NCI-H1436 treated with DMSO at 0.1 percent for 48 hours (cell line): ENCODE measurements around the gene ITGA7.
"Not testable (repeated sequence)": the region's sequence is repeated elsewhere in the genome, so short reads cannot be mapped to it uniquely, and the experiment has no call there.

ENCODE experiments used
- DNase-seq: peaks from one replicate; lab custom pipeline; 2025; lab: John Stamatoyannopoulos, UW

The ITGA7 gene

DNA sequence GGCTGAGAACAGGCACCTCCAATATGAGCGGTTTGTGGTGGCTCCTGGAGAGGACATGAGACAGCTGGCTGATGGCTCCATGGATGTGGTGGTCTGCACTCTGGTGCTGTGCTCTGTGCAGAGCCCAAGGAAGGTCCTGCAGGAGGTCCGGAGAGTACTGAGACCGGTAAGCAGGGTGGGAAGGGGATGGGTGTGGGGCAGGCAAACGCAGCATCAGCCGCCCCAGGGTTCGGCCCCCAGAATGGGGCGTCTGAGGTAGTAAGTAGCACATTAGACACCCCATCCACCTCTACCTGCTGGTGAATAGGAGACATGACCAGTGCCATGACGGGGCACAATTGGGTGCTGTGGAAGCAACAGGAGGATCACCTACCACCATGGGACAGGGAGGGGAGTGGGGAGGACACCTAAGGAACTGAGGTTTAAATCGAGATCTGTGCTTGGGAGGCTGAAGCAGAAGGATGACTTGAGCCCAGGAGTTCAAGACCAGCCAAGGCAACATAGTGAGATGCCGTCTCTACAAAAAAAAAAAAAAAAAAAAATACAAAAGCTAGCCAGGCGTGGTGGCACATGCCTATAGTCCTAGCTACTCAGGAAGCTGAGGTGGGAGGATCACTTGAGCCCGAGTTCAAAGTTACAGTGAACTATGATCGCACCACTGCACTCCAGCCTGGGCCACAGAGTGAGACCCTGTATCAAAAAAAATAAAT is 25.5 kb downstream of the ITGA7 start:
- no peak for DNase-seq

DNA sequence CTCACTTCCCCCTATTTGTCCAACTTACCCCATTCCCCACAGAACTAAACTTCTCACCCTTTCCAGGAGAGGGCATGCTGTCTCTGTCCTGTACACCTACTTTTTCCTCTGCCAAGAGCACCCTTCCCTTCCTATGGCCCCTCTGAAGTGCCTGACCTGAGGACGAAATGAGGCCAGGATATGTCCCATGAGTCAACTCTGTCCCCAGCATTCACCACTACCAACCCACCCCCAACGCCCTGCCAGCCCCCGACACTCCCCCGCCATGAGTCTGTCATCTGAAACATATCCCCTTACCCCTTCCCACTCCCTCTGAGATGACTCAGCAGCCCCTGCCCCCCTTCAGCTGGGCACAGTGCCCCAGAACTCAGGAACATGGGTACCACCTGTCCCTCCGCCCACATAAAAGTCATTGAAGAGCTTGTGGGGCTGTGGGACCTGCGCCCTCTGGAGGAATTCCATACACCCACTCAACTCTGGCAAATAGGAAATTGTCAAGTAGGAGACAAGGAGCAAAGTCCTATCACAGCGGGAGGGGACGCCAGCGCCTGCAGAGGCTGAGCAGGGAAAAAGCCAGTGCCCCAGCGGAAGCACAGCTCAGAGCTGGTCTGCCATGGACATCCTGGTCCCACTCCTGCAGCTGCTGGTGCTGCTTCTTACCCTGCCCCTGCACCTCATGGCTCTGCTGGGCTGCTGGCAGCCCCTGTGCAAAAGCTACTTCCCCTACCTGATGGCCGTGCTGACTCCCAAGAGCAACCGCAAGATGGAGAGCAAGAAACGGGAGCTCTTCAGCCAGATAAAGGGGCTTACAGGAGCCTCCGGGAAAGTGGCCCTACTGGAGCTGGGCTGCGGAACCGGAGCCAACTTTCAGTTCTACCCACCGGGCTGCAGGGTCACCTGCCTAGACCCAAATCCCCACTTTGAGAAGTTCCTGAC is 26.3 kb downstream of the ITGA7 start:
- no peak for DNase-seq

DNA sequence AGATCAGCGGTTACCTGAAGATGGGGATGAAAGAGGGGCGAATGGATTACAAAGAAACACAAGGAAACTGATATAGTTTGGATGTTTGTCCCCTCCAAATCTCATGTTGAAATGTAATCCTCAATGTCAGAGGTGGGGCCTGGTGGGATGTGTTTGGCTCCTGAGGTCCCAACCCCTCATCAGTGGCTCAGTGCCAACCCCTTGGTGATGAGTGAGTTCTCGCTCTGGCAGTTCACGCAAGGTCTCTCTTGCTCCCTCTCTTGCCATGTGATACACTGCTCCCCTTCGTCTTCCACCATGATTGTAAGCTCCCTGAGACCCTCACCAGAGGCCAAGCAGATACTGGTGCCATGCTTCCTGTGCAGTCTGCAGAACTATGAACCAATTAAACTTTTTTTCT is 28.0 kb downstream of the ITGA7 start:
- DNase-seq, result no peak

DNA sequence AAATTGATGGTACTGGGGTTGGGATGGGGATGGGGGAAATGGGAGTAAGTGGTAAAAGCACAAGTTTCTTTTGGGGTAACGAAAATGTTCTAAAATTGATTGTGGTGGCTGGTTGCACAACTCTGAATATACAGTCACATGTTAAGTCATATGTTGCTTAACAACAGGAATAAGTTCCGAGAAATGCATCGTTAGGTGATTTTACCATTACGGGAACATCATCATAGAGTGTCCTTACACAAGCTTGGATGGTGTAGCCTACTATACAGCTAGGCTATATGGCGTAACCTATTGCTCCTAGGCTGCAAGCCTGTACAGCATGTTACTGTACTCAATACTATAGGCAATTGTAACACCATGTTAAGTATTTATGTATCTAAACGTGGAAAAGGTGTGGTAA is 31.0 kb downstream of the ITGA7 start:
- DNase-seq, result no peak

DNA sequence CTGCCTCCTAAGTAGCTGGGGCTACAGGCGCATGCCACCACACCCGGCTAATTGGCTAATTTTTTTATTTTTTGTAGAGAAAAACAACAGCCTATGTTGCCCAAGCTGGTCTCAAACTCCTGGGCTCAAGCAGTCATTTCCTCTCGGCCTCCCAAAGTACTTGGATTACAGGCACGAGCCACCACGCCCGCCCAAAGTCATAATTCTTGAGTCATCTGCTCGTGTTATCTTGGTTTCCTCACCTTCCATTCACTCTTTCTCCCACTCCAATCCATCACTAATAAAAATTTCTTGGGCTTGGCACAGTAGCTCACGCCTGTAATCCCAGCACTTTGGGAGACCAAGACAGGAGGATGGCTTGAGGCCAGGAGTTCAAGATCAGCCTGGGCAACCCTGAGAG is 32.0 kb downstream of the ITGA7 start:
- DNase-seq, result no peak

DNA sequence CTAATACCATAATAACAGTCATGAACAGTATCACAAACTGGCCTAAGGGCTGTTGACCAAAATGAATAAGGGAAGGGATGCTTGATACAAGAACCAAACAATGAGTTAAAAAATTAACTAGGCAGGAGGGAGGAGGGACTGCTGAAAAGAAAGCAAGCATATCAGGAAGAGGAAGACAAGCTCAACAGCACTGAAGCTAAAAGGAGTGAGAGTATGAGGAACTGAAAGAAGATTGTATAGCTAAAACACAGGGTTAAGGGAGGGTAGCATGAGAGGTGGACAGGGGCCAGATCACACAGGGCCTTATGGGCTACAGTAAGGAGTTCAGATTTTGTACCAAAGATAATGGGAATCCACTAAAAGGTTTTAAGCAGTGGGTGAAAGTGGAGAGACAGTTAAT is 34.1 kb downstream of the ITGA7 start:
- no peak for DNase-seq

DNA sequence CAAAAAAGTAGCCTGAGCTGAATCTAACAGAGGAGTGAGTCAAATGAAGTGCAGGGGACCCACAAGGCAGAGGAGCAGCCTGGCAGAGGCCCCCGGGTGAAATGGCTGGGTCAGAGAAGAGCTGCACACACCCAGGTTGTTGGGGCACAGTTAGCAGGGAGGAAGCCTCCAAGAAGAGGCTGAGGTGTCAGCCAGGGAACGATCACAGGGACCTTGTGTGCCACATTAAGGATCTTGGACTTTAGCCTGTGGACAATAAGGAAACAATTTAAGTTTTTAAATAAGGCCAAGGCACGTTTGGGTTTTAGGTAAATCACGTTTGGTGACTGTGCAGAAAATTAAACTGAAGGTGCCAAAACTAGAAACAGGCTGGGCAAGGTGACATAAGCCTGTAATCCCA is 36.0 kb downstream of the ITGA7 start:
- DNase-seq, result no peak

DNA sequence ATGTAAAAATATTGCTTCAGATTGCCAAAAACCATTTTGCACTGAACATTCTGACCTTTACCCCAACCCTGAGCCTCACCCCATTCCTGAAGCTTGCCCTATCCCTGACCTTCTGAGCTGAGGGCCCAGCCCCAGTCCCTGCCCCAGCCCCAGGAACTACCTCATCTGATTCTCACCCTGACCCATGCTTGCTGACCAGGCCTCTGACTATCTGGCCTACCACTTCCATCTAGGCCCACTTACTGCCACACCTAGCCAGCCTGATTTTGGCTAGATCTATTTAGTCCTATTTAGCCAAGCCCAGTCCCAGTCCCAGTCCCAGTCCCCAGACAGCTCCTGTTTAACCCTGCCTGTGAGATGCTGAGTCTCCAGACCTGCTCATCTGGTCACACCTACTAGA is 37.4 kb downstream of the ITGA7 start:
- DNase-seq, result no peak

DNA sequence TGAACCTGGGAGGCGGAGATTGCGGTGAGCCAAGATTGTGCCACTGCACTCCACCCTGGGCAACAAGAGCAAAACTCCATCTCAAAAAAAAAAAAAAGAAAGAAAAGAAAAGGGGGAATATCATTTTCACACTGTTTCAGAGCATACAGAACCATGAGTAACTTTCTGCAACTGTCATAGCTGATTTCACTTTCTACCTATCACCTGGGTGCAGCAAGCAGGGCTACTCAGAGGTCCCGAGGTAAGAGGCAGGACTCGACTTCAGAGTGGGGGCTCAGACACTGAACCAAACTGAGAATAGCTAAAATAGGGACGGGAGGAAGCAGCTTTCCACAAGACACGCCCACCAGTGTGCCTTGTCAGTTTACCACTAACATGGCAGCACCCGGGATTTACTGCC is 41.2 kb downstream of the ITGA7 start:
- no peak for DNase-seq

DNA sequence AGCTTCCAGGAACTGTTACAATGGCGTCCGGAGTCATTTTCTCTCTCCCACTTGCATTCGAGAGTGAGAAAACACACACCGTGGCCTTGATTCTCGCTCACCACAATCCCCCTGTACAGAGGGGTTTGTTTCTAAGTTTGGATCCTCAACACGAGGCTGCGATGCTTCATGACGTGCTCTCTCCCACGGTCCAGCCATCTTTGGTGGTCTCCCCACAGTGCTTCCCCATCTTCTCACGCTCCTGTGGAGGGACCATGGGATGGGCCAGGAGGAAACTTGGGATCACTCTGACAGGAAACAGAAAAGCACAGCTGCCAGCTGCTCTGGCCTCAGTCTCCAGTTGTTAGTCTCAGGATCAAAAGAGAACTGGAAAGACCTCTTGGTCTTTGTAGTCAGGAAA is 42.9 kb downstream of the ITGA7 start:
- no peak for DNase-seq

DNA sequence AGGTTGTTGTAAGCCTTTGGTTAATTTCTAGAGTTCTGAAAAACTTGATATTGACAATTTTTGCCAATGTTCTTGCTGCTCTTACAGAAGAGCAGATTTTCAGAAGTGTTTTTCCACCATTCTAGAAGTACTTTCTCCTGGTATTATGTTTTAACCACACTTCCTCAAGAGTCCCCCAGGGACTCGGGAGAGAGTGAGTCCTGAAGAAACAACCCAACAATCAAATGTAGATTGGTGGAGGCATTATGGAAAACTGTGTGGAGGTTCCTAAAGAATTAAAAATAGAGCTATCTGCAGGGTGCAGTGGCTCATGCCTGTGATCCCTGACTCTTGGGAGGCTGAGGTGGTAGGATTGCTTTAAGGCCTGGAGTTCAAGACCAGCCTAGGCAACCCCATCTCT is 44.3 kb downstream of the ITGA7 start:
- DNase-seq, result no peak

DNA sequence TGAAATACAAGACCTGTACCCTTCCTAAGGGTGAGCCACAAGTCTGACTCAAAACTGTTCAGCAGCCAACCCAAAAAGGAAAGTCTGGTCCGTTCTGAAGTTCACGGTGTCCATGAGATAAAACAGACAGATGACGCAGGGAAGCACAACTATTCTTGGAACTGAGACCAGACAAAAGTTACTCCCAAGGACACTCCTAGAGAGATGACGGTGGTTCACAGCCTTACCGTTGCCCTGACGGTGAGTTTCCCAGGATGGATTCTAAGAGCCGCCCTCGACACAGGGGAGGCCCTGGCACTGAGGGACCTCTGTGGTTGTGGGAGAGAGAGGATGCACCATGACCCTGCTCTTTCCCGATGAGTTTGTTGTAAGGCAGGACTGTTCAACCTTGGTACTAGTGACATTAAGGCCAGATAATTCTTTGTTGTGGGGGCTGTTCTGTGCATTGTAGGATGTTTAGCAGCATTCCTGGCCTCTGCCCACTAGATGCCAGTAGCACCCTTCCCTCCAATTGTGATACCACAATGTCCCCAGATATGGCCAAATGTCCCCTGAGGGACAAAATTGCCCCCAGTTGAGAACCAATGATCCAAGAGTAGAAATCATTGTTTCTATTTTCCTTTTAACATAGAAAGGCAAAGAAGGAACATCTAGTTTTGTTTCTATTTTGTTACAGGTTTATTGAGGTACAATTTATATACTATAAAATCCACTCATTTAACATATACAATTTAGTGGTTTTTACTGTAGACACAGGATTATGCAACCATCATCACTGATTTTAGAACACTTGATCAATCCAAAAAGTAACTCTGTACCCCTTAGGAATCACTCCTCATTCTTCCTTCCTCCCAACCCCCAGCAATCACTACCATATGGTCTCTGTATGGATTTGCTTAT is 48.0 kb downstream of the ITGA7 start:
- no peak for DNase-seq

DNA sequence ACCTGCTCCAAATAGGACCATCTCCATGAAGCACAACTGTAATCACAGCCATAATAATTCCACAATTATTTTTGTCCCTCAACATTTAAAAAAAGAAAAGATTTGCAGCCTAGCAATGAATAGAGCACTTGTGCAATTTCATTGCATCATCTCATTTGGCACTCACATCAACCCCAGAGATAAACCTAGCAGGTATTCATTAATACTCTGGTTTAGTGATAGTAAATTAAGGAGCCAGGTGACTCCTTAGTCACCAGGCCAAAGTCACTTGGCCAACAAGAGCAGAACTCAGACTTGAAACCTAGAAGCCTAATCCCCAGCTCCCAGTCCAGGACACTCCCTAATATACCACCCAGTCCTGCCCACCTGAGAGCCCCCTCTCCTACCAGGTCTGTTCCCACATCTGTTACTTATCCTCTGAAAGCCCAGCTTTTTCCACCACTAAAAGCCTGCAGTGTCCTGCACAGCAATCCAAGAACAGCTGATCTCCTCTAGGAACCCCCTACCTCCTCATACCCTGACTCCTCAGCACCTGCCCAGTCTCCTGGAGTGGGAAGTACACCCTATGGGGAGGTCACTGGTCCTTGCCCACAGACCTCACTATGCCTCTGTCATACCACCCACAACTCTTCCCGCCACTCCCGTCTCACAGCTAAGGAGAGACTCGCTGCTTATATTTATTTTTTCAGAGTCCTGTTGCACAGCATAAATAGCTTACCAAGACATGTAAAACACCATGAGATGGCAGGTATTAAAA is 48.9 kb downstream of the ITGA7 start:
- DNase-seq, result no peak

DNA sequence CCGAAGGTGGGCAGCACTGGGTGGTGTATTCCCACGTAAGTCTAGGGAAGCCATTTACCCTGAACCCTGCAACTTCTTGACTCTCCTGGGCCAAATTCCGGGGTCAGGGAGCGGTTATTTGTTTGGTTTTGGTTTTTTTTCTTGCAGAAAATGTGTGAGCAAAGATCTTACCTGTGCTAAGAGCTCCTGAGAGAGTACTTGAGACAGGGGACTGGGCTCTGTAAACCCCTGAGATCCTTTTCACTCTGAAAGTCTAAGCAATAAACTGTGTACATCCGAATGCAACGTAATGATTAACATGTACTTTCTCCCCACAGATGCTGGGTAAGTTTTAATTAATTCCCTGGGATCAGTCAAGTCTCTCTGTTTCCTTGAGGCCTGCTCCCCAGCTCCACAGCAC is 49.5 kb downstream of the ITGA7 start:
- no peak for DNase-seq

DNA sequence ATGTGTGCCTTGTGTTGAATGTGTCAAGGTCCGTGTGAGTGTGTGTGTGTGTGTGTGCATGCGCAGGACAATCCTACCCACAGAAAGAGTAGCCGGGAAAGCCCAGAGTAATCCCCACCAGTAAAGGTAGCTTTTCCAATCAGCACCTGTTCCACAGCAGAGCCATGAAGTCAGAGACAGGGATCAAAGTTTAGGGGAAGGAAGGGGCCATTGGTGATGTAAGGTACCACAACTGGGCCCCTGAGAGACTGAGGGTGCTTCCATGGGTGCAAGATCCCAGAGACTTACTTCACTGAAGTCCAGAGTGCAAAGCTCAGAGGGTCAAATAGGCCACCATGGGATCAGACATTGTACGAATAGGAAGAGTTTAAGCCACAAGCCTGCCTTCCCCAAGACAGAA is 50.5 kb downstream of the ITGA7 start:
- DNase-seq, result no peak

DNA sequence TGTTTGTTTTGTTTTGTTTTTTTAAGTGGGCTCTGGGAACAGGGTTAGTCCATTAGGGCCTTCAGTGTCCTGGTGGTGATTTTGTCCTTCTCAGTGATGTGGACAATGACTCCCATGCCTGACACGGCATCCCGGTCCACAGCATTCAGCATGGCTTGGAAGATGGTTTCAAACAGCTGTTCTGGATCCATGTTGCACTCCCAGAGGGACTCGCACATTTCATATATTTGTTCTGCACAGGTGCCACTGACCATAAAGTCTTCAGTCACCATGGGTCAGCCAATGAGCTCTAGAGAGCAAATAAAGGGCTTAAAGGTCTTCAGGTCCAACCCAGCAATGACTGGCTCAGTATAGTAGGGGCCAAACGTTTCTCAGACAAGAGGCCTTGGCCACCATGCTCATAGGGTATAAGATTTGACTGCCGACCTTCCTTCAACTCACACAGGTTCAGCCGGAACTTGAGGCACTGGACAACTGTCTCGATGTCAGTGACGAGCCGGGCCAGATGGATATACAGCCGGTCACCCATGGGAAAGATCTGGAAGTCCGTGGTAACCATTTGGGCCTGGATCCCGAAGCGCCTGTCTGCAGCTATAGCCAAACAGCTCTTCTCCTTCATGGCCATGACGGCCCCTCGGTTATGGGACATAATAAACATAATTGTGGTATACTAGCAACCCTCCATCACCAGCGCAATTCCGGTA is 53.0 kb downstream of the ITGA7 start:
- no peak for DNase-seq

DNA sequence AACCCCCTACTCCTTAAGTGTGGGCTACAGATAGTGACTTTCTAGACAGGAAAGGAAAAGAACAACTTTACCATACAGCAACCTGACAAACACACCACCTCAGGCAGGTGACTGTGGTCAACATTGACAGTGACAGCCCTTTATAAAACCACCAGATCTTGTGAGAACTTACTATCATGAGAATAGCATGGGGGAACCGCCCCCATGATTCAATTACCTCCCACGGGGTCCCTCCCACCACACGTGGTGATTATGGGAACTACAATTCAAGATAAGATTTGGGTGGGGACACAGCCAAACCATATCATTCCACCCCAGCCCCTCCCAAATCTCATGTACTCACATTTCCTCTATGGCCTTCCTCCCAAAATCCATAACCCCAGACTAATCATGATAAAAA is 54.7 kb downstream of the ITGA7 start:
- no peak for DNase-seq

DNA sequence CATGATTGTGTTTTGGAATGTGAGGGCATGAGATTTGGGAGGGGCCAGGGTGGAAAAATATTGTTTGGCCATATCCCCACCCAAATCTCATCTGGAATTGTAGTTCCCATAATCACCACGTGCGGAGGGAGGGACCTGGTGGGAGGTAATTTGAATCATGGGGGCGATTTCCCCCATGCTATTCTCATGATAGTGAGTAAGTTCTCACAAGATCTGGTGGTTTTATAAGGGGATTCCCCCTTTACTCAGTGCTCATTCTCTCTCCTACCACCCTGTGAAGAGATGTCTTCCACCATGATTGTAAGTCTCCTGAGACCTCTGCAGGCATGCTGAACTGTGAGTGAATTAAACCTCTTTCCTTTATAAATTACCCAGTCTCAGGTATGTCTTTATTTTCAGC is 55.4 kb downstream of the ITGA7 start:
- DNase-seq, result no peak

DNA sequence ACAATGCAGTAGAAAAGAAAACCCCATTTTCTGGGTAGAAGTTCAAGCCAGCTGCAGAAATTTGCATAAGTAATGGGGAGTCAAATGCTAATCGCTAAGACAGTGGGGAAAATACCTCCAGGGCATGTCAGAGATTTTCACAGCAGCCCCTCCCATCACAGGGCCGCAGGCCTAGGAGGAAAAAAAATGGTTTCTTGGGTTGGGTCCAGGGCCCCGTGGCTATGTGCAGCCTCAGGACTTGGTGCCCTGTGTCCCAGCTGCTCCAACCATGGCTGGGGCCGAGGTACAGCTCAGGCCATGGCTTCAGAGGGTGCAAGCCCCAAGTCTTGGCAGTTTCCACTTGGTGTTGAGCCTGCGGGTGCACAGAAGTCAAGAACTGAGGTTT is 56.4 kb downstream of the ITGA7 start:
- no peak for DNase-seq

DNA sequence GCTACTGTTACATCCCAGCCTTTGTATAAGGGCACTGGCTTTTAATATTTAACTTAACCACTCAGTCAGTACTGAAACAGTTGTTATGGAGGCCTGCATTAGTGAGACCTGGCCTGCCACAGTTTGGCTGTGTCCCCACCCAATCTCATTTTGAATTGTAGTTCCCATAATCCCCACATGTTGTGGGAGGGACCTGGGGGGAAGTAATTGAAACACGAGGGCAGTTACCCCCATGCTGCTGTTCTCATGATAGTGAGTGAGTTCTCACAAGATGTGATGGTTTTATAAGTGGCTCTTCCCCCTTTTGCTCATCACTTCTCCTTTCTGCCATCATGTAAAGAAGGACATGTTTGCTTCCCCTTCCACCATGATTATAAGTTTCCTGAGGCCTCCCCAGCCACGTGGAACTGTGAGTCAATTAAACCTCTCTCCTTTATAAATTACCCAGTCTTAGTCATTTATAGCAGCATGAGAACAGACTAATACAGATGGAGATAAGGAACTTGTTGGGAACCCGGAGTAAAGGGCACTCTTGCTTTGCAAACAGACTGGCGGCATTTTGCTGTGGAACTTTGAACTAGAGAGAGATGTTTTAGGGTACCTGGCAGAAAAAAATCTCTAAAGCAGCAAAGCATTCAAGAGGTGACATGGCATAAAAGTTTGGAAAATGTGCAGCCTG is 56.9 kb downstream of the ITGA7 start:
- not testable (repeated sequence) for DNase-seq

DNA sequence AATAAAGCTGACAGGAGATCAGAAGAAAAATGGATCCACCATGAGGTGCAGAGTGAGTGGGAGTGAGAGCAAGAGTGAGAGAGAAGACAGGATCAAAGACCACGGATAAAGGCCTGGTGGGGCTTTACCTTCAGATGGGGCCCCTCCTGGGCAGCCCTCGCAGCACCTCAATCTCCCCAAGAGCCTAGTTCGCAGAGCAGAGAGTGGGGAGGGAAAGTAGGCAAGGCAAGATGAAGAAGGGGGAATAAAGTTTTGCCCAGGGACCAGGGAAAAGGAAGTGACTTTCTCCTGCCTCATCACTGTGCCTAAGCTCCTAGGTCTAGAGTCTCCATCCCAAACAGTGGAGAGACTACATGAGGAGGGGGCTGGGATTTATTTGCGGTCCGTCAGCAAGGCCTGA is 60.7 kb downstream of the ITGA7 start:
- no peak for DNase-seq
